HG03097 (cell line): Measurements from ENCODE around the gene LRRC61.
"Not testable (repeated sequence)": the region's sequence is repeated elsewhere in the genome, so short reads cannot be mapped to it uniquely, and the experiment has no call there.

Experiments
- ATAC-seq: cut with Tn5 transposase; IDR thresholded peaks from one replicate; pipeline ENCODE4 v1.9.1; 2021; ENCODE audit not compliant: unreplicated experiment, low FRiP score

The LRRC61 gene

GRCh38 chr7:150381096-150381495, 57.9 kb downstream of the LRRC61 start:
- no peak for ATAC-seq

DNA sequence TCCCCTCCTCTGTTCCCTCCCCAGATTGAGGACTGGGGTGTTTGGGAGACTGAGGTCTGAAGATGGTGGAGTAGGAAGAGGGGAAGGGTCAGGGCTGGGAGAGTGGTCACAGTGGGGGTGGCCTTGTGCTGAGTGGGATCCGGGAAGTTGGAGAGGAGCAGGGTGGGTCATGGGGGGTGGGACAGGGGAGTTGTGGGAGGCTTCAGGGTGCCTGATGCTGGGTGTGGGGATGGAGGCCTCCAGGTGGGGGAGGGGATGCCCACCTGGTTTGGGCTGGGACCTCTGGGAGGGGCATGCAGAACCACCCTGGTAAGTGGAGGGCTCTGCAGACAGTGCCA, 58.6 kb downstream of the LRRC61 start:
- ATAC-seq: no peak

DNA sequence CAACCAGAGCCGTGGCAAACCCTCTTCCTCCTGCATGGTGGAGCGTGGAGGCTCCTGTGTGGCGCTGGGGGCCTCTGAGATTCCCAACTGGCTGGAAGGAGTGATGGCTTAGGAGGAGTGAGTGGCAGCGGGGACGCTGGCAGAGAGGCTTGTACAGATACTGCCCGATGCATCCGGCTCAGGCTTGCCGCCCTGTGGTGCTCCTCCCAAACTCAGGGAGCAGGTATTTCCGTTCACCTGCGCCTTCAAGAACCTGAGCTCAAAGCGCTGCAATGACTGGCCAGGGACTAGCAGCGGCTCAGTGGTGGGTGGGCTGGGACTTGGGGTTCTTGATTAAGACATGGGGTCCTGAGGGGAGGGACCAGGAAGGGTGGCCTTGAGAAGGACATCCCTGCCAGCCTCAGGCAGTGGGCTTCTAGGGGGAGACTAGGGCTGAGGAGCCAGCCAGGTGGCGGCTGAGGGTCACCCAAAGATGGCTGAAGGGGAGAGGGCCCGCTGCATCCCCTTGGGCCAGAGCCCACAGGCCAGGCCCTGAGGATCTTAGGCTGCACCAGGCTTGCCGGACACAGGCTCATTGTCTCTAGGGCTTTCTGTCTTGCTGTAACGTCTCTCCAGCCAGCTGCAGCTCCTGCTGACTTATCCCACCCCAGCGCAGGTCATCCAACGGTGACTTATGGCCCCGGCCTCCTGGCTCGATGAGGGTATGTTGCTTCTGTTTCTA, 59.1 kb downstream of the LRRC61 start:
- no peak for ATAC-seq

- ATAC-seq: no peak
Measured at GRCh38 chr7:150382844-150383225, 59.7 kb downstream of the LRRC61 start.

- ATAC-seq: no peak
Measured at GRCh38 chr7:150383710-150384397, 60.7 kb downstream of the LRRC61 start.

DNA sequence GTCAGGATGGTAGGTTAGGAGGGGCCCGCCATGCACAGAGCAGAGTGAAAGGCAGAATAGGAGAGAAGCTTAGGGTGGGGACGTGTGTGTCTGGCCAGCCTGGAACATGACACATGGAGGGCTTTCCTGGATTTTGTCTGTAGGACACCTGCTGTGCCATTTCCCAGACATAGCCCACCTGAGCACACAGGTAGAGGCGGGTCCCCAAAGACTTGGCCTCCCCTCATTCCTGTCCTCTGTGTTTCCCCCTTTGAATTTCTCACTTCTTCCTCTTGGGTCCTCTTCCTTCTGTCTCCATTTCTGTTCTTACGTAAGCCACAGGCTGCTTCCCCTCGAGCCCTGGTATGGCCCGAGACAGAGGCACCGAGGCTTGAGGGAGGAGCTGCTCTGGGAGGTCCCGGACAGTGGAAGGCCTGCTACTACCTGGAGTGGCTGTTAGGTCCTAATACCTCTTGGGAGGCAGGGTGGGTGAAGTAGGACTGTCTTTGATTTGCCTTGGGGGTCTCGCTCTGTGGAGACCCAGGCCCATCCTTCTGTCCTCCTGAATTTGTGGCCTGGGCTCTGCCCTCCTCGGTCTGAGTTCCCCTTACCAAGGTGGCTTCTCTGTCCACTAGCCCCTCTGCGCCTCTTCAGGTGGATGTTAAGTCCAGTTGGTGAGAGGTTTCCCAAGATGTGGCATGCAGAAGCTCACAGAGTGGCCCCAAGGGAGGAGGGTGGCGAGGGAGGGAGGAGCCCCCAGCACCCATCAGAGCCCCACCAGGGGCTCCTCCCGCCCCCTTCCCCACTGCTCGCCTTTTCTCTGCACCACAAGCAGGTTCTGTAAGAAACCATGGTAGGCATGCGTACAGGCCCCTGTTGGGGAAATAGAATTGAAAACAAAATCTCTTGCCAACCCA, 61.5 kb downstream of the LRRC61 start:
- ATAC-seq: no peak

DNA sequence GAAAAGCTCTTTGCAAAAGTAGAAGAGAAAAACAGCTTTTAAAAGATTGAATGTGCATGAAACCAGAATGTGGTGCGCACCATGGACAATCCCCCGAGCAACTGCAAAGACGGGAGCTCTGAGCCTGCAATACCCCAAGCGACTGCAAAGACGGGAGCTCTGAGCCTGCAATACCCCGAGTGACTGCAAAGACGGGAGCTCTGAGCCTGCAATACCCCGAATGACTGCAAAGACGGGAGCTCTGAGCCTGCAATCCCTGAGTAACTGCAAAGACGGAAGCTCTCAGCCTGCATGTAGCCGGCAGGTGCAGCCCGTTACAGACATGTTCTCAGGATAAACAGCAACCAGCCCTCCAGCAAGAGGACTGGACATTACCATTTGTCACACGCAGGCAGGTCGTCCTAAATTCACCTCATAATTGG, 62.2 kb downstream of the LRRC61 start:
- ATAC-seq: no peak

- ATAC-seq: not testable (repeated sequence)
Measured at GRCh38 chr7:150385884-150386283, 62.7 kb downstream of the LRRC61 start.
